Stimulated activated CD4-positive, alpha-beta T cell treated with anti-CD3 and anti-CD28 coated beads, Interleukin-1b, Interleukin-23, amount 100 ng/mL, for 48 hours (primary cell): ENCODE data around the gene CHADL.
"Not testable (repeated sequence)": the region's sequence is repeated elsewhere in the genome, so short reads cannot be mapped to it uniquely, and the experiment has no call there.

Experiments used
- DNase-seq: peaks from one replicate; pipeline ENCODE4 v3.0.0-alpha.2; 2020

CHADL gene

GRCh38 chr22:41240377-41241132 is at the start of gene CHADL:
Gene CHADL, minus strand, starts transcription at chr22:41240931. Its CDS starts 50 bp downstream, at chr22:41240881.
- no peak for DNase-seq

- no peak for DNase-seq
These were observed 48.9 kb upstream of the CHADL start for GRCh38 chr22:41289671-41290070.

GRCh38 chr22:41288245-41288946 is 47.7 kb upstream of the CHADL start:
- DNase-seq: no peak

- DNase-seq: peak; percentile 58
These were observed 45.9 kb upstream of the CHADL start for GRCh38 chr22:41286639-41287091.

GRCh38 chr22:41285820-41286638 is 45.3 kb upstream of the CHADL start, which contains the start of gene RANGAP1:
Gene RANGAP1, minus strand, starts transcription at chr22:41286187. Its CDS starts 5,143 bp downstream, at chr22:41281044.
- DNase-seq: peak; percentile 99

- peak; percentile 93 for DNase-seq
These were observed 44.7 kb upstream of the CHADL start for GRCh38 chr22:41285441-41285819.

- no peak for DNase-seq
These were observed 43.7 kb upstream of the CHADL start for GRCh38 chr22:41284465-41284864.

- DNase-seq: no peak
These were observed 40.1 kb upstream of the CHADL start for GRCh38 chr22:41280854-41281253.

- no peak for DNase-seq
These were observed 39.3 kb upstream of the CHADL start for GRCh38 chr22:41280065-41280464.

GRCh38 chr22:41274856-41275255 is 34.1 kb upstream of the CHADL start:
- DNase-seq: no peak

GRCh38 chr22:41273128-41273527 is 32.4 kb upstream of the CHADL start:
- DNase-seq: no peak

- no peak for DNase-seq
These were observed 31.1 kb upstream of the CHADL start for GRCh38 chr22:41271787-41272186.

GRCh38 chr22:41267958-41268357 is 27.2 kb upstream of the CHADL start:
- no peak for DNase-seq

GRCh38 chr22:41264408-41264941 is 23.7 kb upstream of the CHADL start:
- no peak for DNase-seq

- no peak for DNase-seq
These were observed 23.0 kb upstream of the CHADL start for GRCh38 chr22:41263704-41264103.

- DNase-seq: no peak
These were observed 21.6 kb upstream of the CHADL start for GRCh38 chr22:41262250-41262765.

GRCh38 chr22:41261541-41262249 is 21.0 kb upstream of the CHADL start:
- no peak for DNase-seq

- no peak for DNase-seq
These were observed 20.1 kb upstream of the CHADL start for GRCh38 chr22:41260871-41261270.

- DNase-seq: not testable (repeated sequence)
These were observed 19.0 kb upstream of the CHADL start for GRCh38 chr22:41259756-41260155.

GRCh38 chr22:41257696-41258095 is 17.0 kb upstream of the CHADL start:
- no peak for DNase-seq

GRCh38 chr22:41256254-41257253 is 15.8 kb upstream of the CHADL start:
- no peak for DNase-seq
